NK-92 (cell line): Measurements from ENCODE around the gene TRIM24.

Source experiments
- DNase-seq: peaks from one replicate; lab custom pipeline; 2025; ENCODE audit not compliant: unreplicated experiment; lab: John Stamatoyannopoulos, UW

TRIM24 gene

GRCh38 chr7:138568655-138569054 is 108.6 kb downstream of the TRIM24 start:
- no peak for DNase-seq

- DNase-seq = no peak
Measured at GRCh38 chr7:138569418-138569817, 109.4 kb downstream of the TRIM24 start.

DNA sequence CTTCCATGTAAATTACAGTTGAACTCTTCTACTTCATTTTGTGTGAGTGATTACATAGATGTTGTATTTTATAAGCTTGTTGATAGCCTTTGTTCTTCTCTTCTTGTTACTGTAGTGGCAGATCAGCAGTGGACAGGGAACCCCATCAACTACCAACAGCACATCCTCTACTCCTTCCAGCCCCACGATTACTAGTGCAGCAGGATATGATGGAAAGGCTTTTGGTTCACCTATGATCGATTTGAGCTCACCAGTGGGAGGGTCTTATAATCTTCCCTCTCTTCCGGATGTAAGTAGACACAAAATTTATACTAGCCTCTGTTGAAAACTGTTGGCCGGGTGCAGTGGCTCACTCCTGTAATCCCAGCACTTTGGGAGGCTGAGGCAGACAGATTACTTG is 110.7 kb downstream of the TRIM24 start:
- DNase-seq = no peak

DNA sequence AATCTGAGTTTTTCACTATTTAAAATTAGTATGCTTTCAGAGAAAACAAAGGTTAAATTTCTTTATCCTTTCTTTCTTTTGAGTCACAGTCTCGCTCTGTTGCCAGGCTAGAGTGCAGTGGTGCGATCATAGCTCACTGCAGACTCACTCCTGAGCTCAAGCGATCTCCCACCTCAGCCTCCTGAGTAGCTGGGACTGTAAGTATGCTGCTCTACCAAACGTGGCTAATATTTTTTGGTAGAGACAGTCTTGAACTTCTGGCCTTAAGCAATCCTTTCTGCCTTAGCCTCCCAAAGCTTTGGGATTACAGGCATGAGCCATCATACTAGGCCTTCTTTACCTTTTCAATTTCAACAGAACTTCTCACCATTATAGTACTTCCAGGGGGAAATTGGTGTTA is 113.7 kb downstream of the TRIM24 start:
- no peak for DNase-seq

DNA sequence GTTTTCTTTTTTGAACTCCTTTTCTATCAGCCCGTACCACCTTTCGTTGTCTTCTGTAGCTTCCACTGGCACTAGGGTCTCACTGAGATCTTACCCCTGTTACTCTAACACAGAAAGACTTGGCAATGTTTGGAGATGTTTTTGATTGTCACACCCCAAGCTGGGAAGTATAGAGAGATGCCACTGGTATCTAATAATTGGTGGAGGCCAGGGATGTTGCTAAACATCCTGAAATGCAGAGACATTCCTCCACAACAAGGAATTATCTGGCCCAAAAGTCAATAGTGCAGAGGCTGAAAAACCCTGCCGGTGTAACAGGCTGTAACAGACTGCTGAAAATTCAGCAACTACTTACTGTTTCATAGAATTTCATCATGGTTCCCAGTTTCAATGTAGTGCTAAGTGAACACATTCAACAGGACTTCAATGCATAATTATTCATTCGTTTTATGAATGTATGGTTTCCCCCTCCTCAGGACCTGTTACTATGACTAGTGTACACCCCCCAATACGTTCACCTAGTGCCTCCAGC is 115.9 kb downstream of the TRIM24 start:
- no peak for DNase-seq

DNA sequence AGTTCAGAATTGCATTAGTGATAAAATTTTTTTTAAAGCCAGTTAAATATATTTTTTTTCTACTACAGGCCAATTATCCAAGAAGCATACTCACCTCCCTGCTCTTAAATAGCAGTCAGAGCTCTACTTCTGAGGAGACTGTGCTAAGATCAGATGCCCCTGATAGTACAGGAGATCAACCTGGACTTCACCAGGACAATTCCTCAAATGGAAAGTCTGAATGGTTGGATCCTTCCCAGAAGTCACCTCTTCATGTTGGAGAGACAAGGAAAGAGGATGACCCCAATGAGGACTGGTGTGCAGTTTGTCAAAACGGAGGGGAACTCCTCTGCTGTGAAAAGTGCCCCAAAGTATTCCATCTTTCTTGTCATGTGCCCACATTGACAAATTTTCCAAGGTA is 119.1 kb downstream of the TRIM24 start:
- no peak for DNase-seq

GRCh38 chr7:138579671-138580070 is 119.6 kb downstream of the TRIM24 start:
- DNase-seq = no peak

GRCh38 chr7:138581065-138581464 is 121.0 kb downstream of the TRIM24 start:
- no peak for DNase-seq

DNA sequence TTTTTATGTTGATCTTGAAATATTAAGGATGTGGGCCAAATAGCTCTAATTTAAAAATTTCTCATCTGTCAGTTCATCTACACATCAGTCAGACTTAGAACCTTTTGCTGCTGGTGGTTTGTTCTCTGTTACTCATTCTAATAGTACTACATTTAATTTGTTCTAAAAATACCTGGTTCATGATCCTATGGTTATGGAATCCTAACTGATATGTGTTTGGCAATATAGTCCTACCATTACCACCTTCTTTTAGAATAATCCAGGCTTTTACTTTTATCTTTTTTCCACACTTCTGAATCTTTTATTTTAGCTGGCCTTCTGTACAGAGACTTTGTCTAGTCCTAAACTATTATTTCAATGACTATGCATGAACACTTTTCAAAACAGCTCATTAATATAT is 124.2 kb downstream of the TRIM24 start:
- DNase-seq = no peak

DNA sequence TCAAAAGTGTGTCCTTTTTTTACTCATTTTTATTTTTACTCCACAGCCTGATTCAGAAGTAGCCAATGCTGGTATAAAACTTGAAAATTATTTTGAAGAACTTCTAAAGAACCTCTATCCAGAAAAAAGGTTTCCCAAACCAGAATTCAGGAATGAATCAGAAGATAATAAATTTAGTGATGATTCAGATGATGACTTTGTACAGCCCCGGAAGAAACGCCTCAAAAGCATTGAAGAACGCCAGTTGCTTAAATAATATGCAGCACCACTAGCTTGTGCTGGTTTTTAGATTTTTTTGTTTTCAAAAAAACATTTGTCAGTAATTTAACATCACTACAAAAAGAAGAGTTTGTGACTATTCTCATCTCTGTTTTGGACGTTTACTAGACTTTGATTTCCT is 124.6 kb downstream of the TRIM24 start:
- DNase-seq = no peak

- no peak for DNase-seq
Measured at GRCh38 chr7:138585283-138585993, 125.4 kb downstream of the TRIM24 start.

GRCh38 chr7:138587485-138587884 is 127.4 kb downstream of the TRIM24 start:
- no peak for DNase-seq

- no peak for DNase-seq
Measured at GRCh38 chr7:138588986-138589385, 128.9 kb downstream of the TRIM24 start.

DNA sequence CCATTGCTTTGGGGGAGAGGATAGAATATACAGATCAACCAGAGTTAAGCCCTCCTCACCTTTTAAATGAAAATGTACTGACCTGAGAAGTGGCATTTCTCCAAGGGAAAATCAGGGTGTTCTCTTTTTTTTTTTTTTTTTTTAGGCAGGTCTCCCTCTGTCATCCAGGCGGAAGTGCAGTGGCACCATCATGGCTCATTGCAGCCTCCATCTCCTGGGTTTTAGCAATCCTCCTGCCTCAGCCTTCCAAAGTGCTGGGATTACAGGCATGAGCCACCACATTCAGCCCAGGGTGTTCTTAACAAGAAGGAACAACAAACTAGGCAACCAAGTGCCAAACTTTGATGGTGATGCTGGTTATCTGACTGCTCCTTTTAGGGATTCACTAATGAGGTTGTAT is 130.1 kb downstream of the TRIM24 start:
- no peak for DNase-seq

- DNase-seq = no peak
Measured at GRCh38 chr7:138595454-138595853, 135.4 kb downstream of the TRIM24 start.

- DNase-seq = no peak
Measured at GRCh38 chr7:138602451-138602850, 142.4 kb downstream of the TRIM24 start.

- no peak for DNase-seq
Measured at GRCh38 chr7:138603549-138604318, 143.7 kb downstream of the TRIM24 start.

DNA sequence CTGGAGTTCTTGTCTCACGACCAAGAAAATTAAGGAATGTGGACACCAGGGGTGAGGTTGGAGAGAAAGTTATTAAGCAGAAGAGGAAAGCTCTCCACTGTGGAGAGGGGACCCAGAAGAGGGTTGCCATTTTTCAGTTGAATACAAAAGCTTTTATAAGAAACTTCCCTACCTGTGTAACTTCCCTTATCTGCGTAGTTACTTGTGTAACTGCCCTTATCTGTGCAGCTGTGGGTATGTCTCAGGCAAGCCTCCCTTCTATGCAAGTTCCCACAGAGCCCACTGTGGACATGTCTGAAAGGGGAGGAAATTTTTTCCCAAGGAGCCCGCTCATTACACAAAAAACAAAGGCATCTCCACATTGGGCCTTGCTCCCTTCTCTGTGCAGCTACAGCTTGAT is 146.2 kb downstream of the TRIM24 start:
- DNase-seq = no peak

GRCh38 chr7:138607216-138608126 is 147.4 kb downstream of the TRIM24 start:
- DNase-seq = no peak

DNA sequence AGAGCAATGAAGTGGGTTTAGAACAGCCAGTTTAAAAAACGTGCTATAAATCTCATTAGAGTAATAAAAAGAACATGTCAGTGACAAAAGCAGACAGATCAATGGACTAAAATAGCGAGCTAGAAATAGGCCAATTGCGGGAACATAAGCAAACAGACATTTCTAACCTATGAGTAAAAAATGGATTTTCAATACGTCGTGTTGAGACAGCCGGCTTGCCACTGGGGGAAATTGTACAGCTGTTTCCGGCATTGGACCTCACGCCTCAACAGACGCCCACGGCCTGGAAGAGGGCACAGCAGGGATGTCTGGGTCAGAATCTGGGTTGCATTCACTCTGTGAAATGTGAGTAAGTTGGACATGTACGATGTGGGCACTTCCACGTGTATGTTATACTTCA is 148.2 kb downstream of the TRIM24 start:
- DNase-seq = no peak

DNA sequence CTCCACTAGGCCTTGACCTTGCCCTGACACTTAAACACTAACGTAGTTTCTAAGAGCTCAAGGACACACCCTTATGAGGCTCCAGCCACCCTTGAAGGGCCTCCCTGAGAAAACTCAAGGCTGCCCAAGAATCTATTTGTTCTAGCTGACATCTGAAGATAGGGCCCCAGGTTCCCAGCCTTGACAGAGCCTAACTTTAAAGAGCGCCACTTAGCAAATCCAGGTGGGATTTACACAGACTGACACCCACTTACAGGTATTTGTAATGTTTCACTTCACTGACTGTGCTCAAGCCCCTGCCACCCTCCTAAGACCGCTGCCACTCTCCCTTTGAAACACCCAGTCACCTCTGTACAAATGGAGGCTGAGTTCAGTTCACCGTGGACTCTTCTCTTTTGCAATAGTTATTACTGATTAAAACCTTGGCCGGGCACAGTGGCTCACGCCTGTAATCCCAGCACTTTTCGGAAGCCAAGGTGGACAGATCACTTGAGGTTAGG is 150.7 kb downstream of the TRIM24 start:
- DNase-seq = no peak
